ENCODE results near the gene TBC1D22A.

Gene TBC1D22A

DNA sequence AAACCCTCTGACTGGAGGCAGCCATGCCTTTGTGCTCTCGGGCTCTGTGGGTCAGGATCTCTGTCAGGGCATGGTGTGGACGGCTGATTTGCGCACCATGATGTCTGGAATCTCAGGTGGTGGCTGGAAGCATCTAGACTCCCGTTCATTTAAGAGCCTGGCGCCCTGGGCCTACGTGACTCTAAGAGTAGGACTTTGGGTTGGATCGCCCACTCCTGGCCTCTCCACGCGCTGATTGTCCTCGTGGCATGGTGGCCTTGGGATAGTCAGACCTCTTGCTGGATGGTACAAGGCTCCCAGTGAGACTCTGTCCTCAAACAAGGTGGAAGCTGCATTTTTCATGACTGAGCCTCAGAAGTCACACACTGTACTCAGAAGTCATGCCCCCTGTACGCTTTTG, 224.3 kb downstream of the TBC1D22A start:
- no peak for FAIRE-seq
- no peak for TF ChIP-seq POLR2A (IDR thresholded peaks at IDR 0.05; ENCODE audit: low read depth, low read length)
- DNase-seq (ENCODE audit: insufficient read length, low spot score), result no peak

DNA sequence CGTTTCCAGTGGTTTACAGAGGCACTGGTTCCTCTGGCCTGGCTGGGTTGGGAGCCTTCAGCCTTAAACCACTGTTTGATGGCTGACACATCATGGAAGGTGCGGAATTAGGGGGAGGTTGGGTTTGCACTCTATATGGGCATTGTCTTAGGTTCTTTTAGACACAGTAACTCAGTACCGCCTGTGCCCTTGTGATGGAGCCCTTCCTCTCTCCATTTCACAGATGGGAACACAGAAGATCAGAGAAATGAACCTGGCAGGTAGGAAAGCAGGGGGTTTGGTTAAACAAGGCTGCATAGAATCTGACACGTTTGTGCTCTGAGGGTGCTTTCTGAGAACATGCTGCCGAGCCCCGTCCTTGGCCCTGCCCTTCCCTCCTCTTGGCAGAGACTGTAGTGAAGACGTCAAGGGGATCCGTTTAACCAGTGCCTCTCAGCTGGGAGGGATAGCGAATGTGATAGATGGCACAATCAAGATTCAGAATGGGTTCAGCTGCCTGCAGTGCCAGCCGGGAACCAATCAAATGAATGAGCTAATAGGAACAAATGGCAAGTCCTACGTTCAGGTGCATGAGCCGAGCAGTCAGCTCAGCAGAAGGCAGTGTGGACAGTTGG, 228.6 kb downstream of the TBC1D22A start:
- DNase-seq (ENCODE audit: insufficient read length, low spot score), result no peak
- TF ChIP-seq POLR2A (IDR thresholded peaks at IDR 0.05; ENCODE audit: low read depth, low read length), result no peak
- no peak for FAIRE-seq

DNA sequence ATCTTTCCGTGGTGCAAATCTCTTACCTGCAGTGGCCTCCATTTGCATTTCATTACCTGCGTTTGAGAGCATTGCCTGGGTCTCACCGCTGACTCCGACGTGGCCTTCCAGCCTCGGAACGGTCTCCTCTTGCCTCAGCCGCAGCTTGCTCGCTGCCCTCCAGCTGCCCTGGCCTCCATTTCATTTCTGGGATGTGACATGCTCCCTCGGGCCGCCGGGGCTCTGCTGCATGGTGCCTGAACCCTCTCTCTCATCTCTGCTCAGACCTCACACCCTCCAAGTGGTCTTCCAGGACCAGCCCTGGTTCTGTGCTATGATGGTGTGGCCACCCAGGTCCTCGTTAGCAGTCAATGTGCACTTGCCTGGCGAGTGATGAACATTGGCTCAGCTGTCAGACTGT, 229.2 kb downstream of the TBC1D22A start:
- no peak for TF ChIP-seq POLR2A (IDR thresholded peaks at IDR 0.05; ENCODE audit: low read depth, low read length)
- FAIRE-seq, result no peak
- no peak for DNase-seq (ENCODE audit: insufficient read length, low spot score)

DNA sequence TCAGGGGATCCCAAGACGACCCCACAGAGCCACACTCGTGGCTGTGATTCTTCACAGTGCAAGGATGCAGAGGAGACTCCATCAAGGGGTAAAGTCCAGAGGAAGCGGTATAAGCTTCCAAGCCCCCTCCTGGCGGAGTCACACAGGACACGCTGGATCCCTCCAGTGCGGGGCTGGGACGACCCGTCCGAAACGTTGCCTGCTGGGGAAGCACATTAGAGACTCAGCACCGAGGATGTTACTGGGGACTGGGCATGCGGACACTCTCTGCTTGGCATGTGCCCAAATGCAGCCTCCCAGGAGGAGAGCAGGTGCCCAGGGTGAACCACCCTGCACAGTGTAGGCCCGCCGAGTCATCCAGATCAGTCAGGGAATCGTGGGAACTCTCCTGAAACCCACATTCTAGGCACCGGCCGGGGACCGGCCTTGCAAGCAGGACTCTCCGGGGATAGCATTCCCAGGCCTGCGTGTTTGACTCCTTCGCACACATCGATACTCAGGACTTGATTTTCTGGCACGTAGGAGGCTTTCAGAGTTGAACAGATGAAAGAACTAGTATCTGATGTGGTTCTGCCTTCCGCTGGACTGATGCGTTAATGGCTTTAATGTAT, 229.8 kb downstream of the TBC1D22A start:
- FAIRE-seq, result no peak
- TF ChIP-seq POLR2A (IDR thresholded peaks at IDR 0.05; ENCODE audit: low read depth, low read length), result no peak

DNA sequence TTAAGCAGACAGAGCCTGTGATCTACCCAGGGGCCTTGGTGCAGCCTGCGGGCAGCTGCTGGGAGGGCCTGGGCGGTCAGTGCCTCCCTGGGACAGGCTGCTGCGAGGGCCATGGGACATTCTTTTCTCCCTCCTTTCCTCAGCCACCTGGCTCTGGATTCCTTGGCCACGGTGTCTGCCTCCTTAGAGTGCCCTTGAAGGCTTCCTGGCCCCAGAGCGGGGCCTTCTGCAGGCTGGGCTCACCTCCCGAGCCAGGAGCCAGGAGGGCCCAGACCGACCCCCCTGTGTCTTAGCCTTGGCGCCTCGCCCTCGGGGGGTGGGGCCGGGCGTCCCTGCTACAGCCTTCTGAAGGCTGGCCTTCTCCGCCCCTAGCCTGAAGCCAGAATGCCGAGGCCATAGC, 231.2 kb downstream of the TBC1D22A start:
- TF ChIP-seq POLR2A (IDR thresholded peaks at IDR 0.05; ENCODE audit: low read depth, low read length), result no peak
- no peak for FAIRE-seq
- DNase-seq (ENCODE audit: insufficient read length, low spot score), result no peak

More for the DNA sequence above, 229.8 kb downstream of the TBC1D22A start:
- no peak for DNase-seq (ENCODE audit: insufficient read length, low spot score)

DNA sequence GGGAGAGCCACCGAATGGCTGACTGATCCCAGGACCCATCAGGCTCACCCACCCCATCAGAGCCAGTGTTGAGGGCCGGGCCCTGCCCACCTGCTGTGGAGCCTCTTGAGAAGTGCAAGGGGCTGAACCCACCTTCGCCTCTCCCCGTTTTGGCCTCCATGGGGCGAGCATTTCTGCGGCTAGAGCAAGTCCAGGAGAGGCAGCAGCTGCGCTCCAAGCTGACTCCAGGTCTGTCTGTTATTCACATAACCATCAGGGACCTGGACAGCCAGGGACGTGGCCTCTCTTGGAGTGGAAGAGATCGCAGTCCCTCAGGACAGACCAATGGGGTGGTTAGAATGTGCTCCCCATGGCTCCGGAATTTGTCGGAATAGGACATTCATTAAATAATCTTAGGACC, 231.8 kb downstream of the TBC1D22A start:
- no peak for DNase-seq (ENCODE audit: insufficient read length, low spot score)
- no peak for FAIRE-seq
- no peak for TF ChIP-seq POLR2A (IDR thresholded peaks at IDR 0.05; ENCODE audit: low read depth, low read length)

DNA sequence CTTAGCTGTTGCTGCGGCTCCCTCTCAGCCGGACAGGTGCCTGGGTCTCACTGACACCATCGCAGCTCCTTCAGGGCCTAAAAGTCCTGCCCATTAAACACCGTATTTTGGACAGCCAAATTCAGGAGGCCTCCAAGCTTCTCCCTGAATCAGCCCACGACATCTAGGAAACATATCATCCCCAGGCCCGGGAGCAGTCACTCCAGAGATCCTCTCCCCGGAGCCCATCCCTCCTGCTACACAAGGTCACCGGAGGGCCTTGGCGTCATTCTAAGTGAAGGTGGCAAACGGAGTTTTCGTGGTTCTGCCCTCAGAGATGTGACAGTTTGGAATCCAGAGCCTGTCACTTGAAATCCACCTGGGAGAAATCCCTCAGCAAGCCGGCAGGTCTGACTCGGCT, 232.5 kb downstream of the TBC1D22A start:
- FAIRE-seq (no peak), DNase-seq (ENCODE audit: insufficient read length, low spot score) (no peak)
- no peak for TF ChIP-seq POLR2A (IDR thresholded peaks at IDR 0.05; ENCODE audit: low read depth, low read length)

DNA sequence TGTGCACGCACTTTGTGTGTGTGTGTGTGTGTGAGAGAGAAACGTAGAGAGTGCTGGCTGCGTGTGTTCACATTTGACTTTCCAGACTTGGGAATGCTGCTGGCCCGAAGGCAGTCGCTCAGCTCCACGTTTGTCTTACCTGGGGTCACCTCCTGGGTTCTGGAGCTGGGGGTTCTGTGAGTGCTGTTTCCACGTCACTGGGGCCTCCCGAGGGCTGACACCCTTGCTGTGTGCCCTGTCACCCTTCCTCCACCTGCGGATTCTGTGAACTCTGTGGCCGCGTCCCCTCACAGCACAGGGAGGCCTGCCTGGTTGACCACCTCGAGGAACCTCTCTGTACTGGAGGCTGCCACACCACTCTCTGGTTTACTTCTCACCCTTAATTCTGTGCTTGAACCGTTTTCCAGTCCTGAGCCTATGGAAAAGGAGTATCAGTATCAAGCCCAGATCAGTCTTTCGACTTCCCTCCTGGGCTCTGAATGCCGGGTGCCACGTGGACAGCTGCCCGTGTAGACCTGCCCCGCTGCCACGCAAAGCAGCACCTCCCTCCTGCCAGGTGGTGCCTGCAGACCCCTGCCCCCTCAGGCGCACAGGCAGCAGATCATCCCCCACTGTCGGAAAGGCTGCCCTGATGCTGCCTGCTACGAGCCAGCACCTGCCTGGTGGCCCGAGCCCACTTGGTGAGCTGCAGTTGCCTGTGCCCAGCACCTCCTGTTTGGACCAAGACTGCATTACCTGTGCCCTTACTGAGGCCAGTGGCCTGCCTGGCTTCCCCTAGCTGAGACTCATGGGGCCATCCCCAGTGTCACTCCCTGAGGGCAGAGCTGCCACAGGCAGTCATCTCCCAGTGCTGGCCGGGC, 233.3 kb downstream of the TBC1D22A start:
- FAIRE-seq (no peak), DNase-seq (ENCODE audit: insufficient read length, low spot score) (no peak)
- no peak for TF ChIP-seq POLR2A (IDR thresholded peaks at IDR 0.05; ENCODE audit: low read depth, low read length)

DNA sequence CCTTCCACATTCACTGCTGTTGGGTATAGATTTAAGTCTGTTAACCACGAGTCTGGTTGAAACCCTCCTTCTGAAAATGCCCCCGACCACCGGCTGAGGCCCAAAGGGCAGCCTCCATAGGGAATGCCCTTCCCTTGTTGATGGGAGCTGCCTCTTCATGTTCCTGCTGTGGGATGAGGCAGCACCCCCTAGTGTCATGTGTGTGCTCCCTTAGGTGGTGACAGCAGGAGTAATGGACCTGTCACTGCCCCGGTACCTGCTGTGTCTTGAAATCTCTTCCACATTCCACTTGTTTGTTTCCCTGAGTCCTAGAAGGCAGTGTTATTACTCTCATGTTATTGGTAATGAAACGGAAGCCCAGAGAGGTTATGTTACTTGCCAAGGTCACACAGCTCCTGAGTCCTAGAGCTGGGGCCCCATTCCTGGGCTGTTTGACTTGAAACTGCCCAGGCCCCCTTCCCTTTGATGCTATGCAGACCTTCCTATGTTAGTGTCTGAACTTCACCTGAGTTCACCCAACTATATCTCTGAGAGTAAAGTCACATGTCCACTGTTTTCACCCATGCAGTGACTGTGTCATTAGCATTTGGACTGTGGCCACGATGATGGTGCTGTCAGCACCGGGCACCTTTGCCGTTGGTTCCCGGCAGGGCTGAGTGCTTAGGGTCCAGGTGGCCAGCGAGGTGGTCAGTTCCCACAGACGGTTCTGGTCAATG, 234.3 kb downstream of the TBC1D22A start:
- DNase-seq (ENCODE audit: insufficient read length, low spot score) (no peak), FAIRE-seq (no peak)
- TF ChIP-seq POLR2A (IDR thresholded peaks at IDR 0.05; ENCODE audit: low read depth, low read length), result no peak

DNA sequence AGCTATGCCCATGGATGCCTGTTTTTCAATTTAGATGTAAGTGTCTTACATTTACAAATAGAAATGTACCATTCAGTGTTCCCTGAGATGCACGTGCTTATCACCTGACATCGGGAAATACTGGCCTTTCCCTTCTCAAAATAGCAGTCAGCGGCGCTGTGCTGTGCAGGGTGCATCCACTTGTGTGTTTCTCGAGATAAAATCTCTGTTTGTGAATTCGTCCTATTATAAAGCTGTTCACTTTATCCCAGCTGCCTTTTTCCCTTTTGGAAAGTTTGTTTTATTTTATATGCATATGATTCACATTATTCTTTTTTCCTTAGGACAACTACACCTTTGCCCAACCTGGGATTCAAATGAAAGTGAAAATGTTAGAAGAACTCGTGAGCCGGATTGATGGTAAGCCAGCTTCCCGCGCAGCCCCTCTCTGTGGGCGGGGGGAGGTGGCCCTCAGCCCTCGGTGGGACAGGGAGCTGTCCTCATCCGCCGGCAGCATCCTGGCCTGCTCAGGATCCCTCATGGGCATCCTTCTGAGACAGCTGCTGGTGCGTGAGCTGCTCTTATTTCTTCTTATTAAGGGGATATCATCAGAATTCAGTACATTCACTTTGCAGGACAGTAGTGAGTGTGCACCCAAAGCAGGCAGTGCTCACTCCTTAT, 235.0 kb downstream of the TBC1D22A start:
- FAIRE-seq (no peak), DNase-seq (ENCODE audit: insufficient read length, low spot score) (no peak)
- TF ChIP-seq POLR2A (IDR thresholded peaks at IDR 0.05; ENCODE audit: low read depth, low read length), result no peak

DNA sequence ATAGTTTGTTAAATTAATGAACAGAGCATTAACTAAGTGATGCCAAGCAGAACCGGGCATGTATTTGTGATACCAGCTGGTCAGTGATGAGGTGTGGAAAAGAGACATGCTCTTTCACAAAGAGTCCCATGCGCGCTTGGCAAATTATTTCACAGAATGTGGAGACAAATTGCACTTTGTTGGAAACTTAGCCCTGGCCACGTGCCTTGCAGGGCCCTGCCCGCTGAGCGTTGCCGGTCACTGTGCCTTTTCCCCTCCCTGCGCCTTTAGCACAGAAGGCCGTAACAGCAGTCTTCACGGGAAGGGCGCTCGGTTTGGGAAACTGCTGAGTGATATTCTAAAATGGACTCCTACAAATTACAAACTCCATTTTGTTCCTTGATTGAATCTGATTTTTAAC, 235.9 kb downstream of the TBC1D22A start:
- no peak for FAIRE-seq
- TF ChIP-seq POLR2A (IDR thresholded peaks at IDR 0.05; ENCODE audit: low read depth, low read length), result no peak
- DNase-seq (ENCODE audit: insufficient read length, low spot score), result no peak

DNA sequence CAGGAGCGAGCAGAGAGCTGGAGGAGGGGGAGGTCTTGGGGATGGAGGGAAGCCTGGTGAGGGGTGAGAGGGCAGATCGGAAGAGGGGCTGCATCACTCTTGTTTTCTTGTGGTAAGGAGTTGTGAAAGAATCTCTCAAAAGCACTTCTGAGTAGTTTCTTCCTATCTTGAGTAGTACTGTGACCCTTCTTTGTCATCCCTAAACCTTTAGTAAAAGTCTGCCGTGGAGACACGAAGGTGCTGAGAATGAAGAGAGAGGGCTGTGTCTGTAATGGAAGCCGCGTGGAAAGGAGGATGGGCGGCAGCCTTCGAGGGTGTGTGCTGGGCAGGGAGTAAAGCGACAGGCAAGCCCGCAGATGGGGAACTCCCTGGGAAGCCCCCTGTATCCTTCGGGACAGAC, 237.8 kb downstream of the TBC1D22A start:
- no peak for TF ChIP-seq POLR2A (IDR thresholded peaks at IDR 0.05; ENCODE audit: low read depth, low read length)
- FAIRE-seq (no peak), DNase-seq (ENCODE audit: insufficient read length, low spot score) (no peak)

DNA sequence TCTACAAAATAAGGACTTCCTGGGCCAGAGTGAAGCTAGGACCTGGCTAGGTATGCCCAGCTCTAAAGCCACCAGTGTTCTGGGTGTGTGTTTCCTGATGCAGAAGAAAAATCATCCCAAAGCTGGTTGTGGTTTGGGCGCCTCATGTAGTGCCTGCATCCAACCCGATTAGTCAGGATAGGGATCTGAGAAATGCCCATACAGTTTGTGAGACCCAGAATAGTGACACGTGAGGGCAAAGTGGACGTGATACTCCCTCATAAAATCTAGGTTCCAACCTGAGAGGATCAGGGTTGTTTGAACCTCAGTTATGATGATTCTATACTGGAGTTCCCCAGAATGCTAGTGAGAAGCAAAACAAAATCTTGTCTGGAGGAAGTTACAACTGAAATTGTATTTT, 238.4 kb downstream of the TBC1D22A start:
- DNase-seq (ENCODE audit: insufficient read length, low spot score) (no peak), FAIRE-seq (no peak)
- no peak for TF ChIP-seq POLR2A (IDR thresholded peaks at IDR 0.05; ENCODE audit: low read depth, low read length)

DNA sequence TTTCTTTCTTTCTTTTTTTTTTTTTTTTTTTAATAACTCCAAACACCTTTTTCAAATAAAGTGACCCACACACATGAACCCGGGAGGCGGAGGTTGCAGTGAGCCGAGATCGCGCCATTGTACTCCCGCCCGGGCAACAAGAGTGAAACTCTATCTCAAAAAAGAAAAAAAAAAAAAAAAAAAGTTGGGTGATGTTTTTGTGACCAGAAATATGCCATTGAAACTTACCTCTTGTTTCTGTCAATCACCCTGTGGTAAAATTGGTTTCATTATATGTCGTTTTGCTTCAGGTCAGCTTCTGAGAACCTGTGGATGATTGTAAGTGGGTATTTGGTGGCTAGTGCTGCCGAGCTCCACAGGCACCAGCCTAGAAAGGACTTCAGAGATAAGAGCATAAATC, 238.8 kb downstream of the TBC1D22A start:
- TF ChIP-seq POLR2A (IDR thresholded peaks at IDR 0.05; ENCODE audit: low read depth, low read length), result no peak
- DNase-seq (ENCODE audit: insufficient read length, low spot score) (no peak), FAIRE-seq (no peak)

Data from H54 (cell line).